ENCODE measurements around the gene SUMF1.

Gene SUMF1

DNA sequence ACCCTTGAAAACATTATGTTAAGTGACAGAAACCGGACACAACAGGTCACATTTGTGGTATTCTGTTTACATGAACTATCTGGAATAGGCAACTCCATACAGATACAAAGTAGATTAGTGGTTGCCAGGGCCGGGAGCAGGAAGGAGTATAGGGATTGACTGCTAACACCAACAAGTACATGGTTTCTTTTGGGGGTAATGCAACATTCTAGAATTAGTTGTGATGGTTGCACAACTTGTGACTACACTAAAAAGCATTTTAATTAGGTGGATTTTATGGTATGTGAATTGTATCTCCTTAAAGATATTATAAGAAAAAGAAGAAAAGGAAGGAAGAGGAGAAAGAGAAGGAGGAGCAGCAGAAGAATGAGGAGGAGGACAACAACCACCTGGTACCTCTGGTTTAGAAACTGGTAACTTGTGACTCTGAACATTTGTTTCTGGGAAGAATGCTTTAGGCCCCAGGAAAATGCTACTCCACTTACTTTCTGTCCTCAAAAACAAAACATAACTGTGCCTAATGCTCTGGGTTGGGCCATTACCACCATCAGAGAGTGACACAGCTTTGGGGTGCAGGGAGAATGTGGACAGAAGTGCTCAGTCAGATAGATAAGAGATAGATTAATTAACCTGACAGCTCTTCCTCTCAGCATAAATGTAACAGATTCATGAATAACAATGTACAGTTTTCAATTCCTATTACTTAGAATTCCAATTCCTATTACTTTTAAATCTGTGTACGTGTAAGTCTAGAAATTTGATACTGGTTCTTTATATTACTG is 143.6 kb downstream of the SUMF1 start:
- DNase-seq = no peak
- in situ Hi-C loops (cut with MboI; ENCODE audit: low pct_unique_long_range_greater_than_20kb, low sequenced_read_pairs) = no loop called here

DNA sequence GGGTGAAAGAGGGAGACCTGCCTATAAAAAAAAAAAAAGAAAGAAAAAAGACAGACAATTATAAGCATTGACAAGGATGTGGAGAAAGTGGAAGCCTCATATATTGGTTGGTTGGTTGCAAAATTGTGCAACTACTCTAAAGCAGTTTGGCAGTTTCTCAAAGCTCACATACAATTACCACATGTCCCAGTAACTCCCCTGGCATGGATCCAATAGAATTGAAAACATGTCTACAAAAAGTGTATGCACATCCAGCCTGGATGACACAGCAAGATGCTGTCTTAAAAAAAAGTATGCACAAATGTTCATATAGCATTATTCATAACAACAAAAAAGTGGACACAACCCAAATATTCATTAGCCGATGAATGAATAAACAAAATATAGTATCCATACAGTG is 144.4 kb downstream of the SUMF1 start:
- in situ Hi-C loops (cut with MboI; ENCODE audit: low pct_unique_long_range_greater_than_20kb, low sequenced_read_pairs) = no loop called here
- peak; percentile 57 for DNase-seq

GRCh38 chr3:4321732-4322131 is 145.3 kb downstream of the SUMF1 start:
- no peak for DNase-seq
- in situ Hi-C loops (cut with MboI; ENCODE audit: low pct_unique_long_range_greater_than_20kb, low sequenced_read_pairs) = no loop called here

DNA sequence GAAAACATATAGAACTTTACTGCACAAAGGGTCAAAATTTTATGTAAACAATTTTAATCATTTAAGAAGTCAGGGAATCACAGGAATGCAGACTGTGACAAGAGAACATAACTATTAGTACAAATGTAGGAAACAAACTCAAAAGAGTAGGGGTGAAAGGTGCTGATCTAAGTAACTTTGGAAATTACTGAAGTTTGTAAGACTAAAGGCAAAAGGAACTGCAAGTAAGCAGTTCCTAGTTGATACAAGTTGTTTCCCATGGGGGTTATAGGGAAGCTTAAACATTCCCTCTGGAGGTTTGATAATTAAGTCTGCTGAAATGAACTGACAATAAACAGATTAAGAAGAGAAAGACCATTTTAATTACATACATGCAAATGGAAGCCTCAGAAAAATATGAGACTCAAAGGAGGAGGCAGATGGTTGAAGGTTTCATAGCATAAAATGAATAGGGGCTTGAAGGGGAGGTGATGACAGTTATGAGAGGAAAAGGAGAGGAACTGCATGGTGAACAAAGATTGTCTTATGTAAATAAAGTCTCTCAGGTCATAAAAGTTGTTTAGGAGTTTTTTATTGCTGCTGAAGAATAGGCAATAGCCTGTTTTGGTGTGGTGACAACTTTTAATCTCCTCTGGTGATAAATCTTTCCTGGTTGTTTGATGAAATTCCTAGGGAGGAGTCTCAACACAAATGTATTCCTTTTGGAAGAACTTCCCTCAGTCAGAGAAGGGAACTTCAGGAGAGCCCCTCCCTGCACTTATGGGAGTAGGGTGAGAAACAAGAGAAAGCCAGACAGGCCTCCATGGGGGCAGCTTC is 146.8 kb downstream of the SUMF1 start:
- no peak for DNase-seq
- in situ Hi-C loops (cut with MboI; ENCODE audit: low pct_unique_long_range_greater_than_20kb, low sequenced_read_pairs) = no loop called here

- in situ Hi-C loops (cut with MboI; ENCODE audit: low pct_unique_long_range_greater_than_20kb, low sequenced_read_pairs) = no loop called here
- DNase-seq = no peak
Measured at GRCh38 chr3:4314688-4315087, 152.4 kb downstream of the SUMF1 start.

- no peak for DNase-seq
- in situ Hi-C loops (cut with MboI; ENCODE audit: low pct_unique_long_range_greater_than_20kb, low sequenced_read_pairs) = no loop called here
Measured at GRCh38 chr3:4313606-4314293, 153.3 kb downstream of the SUMF1 start.

DNA sequence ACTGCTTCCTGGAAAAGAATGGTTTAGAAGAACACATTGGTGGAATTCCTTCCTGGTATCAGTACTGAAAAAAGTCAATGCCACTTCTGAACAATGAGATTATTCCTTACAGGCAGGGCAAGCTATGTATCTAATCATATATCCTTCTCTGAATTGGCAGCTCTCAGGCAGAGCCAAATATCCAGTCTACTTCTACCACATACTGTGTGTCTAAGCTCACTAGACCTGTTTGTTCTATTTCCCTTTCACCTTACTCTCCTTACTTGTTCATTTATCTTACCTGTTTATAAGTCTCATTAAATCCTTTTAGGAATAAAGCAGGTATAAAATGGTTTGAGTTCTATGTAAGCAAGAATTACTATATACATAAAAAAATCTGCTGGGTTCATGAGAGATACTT is 155.6 kb downstream of the SUMF1 start:
- in situ Hi-C loops (cut with MboI; ENCODE audit: low pct_unique_long_range_greater_than_20kb, low sequenced_read_pairs) = no loop called here
- DNase-seq = no peak
